Measurements from ENCODE around the gene C2orf66. TPM values are rescaled to one million over a fixed set of nuclear protein-coding genes. Genes with fewer than 3 reads are reported as not detected.

C2orf66 gene
- total RNA-seq, 1 donor from 2014 or later: not detected

- FAIRE-seq (no peak), DNase-seq (ENCODE audit: low spot score in 2 of 2) (no peak)
Observed at GRCh38 chr2:196767101-196767500, 42.1 kb downstream of the C2orf66 start.

- FAIRE-seq (no peak), DNase-seq (ENCODE audit: low spot score in 2 of 2) (no peak)
Observed at GRCh38 chr2:196759378-196759706, 49.8 kb downstream of the C2orf66 start.

DNA sequence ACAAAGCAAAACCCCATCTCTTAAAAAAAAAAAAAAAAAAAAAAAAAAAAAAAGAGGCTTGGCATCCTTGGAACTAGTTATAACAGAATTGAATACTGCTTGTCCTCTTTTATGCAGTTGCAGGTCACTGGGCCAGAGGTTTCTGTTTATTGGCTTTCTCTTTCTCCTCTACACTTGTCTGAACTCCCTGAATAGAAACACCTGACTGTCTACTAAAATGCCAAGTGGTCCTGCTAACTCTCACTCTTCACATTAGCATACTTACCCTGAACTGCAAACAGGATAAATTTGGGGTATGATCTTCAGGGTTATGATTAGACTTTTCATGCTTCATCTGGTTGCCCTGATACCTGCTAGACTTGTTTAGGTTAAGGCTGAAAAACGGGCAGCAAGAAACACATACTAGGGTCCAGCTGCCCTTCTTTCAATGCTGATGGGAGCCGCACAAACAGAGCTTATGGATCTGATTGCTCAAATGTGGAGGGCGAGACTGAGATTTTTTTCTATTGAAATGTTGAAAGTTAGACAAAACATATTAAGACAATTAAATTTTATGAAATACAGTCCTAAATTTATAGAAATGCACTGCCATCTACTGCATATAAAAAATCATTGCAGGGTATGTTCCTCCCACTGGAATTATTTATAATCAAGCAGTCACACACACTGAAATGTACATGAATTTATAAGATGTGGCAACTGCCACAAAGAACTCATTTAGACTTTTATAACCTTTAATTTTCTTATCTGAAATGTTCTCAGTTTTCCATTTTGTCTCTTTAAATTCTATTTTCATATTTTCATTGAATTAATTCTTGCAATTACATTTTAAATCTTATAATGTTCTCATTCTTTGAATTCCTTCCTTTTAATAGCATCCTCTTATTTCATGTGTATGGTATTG is 50.4 kb downstream of the C2orf66 start:
- peak in 1 of 2 donors; percentile 16 for DNase-seq (ENCODE audit: low spot score in 2 of 2)
- FAIRE-seq: peak; percentile 74

Small RNA genes lying within 50 kb of the gene (small RNA-seq; reads per million reads assigned to genes)
- not detected for gene AC012486.1

Other genes with a start within 250 kb of the C2orf66 start
- 42.4 TPM for gene HECW2, start 215.8 kb downstream of the C2orf66 start, total RNA-seq
- gene CCDC150, start 169.6 kb downstream of the C2orf66 start, total RNA-seq: 4.5 TPM
- gene GTF3C3, start 9.7 kb downstream of the C2orf66 start, total RNA-seq: 41.2 TPM
- 104 TPM for gene PGAP1, start 117.4 kb upstream of the C2orf66 start, total RNA-seq